Measurements from ENCODE around the gene XPO6. TPM values are rescaled to one million over a fixed set of nuclear protein-coding genes. Genes with fewer than 3 reads are reported as not detected.

Gene XPO6
- total and polyA plus RNA-seq, 5 experiments from 2014 or later: 90.2 to 470 (median 109) TPM

GRCh38 chr16:28107232-28107631 lies 104.5 kb downstream of the XPO6 start:
- Mint-ChIP-seq H3K4me3 (peak overlapping the region in 1 of 10 donors; percentile 12), H3K4me1 (peaks cover 9 to 24% (median 18%) of the 10 kb centered on the region in 4 donors), H3K27ac (peak overlapping the region in 4 of 10 donors; percentile 5 to 68 (median 52)), H3K36me3 (peaks cover 6 to 96% (median 26%) of the 10 kb centered on the region in 3 donors), H3K27me3 (no peaks in the 10 kb centered on the region), H3K9me3 (no peaks in the 10 kb centered on the region)
- ATAC-seq (no peak), DNase-seq (no peak)
- POLR2A ChIA-PET: no interaction called here

- H3K27me3 Mint-ChIP-seq: no peaks in the 10 kb centered on the region
- H3K36me3 Mint-ChIP-seq: peaks cover 6 to 98% (median 30%) of the 10 kb centered on the region in 3 donors
- POLR2A ChIA-PET: no interaction called here
- H3K9me3 Mint-ChIP-seq: no peaks in the 10 kb centered on the region
- no peak for DNase-seq
- ATAC-seq: no peak
- peak overlapping the region in 4 of 10 donors; percentile 36 to 59 (median 52) for H3K27ac Mint-ChIP-seq
- H3K4me1 Mint-ChIP-seq: peaks cover 12 to 23% (median 18%) of the 10 kb centered on the region in 4 donors
- no peak overlapping the region for H3K4me3 Mint-ChIP-seq
These were observed 105.1 kb downstream of the XPO6 start for GRCh38 chr16:28106467-28107215.

GRCh38 chr16:28105954-28106353 lies 105.8 kb downstream of the XPO6 start:
- H3K27ac Mint-ChIP-seq: peak overlapping the region in 3 of 10 donors; percentile 52 to 73 (median 58)
- peaks cover 6 to 97% (median 26%) of the 10 kb centered on the region in 3 donors for H3K36me3 Mint-ChIP-seq
- H3K9me3 Mint-ChIP-seq: no peaks in the 10 kb centered on the region
- H3K4me3 Mint-ChIP-seq: no peak overlapping the region
- ATAC-seq (no peak), DNase-seq (no peak)
- no peaks in the 10 kb centered on the region for H3K27me3 Mint-ChIP-seq
- H3K4me1 Mint-ChIP-seq: peaks cover 12 to 18% (median 16%) of the 10 kb centered on the region in 4 donors
- POLR2A ChIA-PET: no interaction called here

- ATAC-seq: no peak
- no peak for DNase-seq
- H3K4me1 Mint-ChIP-seq: peaks cover 10 to 15% (median 12%) of the 10 kb centered on the region in 4 donors
- peaks cover 6 to 98% (median 29%) of the 10 kb centered on the region in 3 donors for H3K36me3 Mint-ChIP-seq
- H3K27ac Mint-ChIP-seq: peak overlapping the region in 1 of 10 donors; percentile 46
- POLR2A ChIA-PET: no interaction called here
- H3K9me3 Mint-ChIP-seq: no peaks in the 10 kb centered on the region
- no peak overlapping the region for H3K4me3 Mint-ChIP-seq
- H3K27me3 Mint-ChIP-seq: no peaks in the 10 kb centered on the region
These were observed 106.5 kb downstream of the XPO6 start for GRCh38 chr16:28105297-28105696.

- ATAC-seq: no peak
- Mint-ChIP-seq H3K36me3 (peaks cover 2 to 98% (median 32%) of the 10 kb centered on the region in 3 donors), H3K9me3 (no peaks in the 10 kb centered on the region), H3K27me3 (no peaks in the 10 kb centered on the region), H3K4me3 (peak overlapping the region in 1 of 10 donors; percentile 7), H3K27ac (peak overlapping the region in 1 of 10 donors; percentile 83), H3K4me1 (peaks cover 3 to 9% (median 9%) of the 10 kb centered on the region in 4 donors)
- no peak for DNase-seq
- POLR2A ChIA-PET: interaction anchor here (1.1 kb wide), 1 partner anchor 28 kb away, joined by 4 read pairs; no protein-coding TSS in a partner anchor
These were observed 107.4 kb downstream of the XPO6 start for GRCh38 chr16:28104404-28104803.

GRCh38 chr16:28103516-28104170 lies 108.1 kb downstream of the XPO6 start:
- Mint-ChIP-seq H3K4me1 (peaks cover 0 to 7% (median 5%) of the 10 kb centered on the region in 4 donors), H3K9me3 (no peaks in the 10 kb centered on the region), H3K27ac (peak overlapping the region in 2 of 10 donors; percentile 59 to 67), H3K36me3 (peaks cover 0 to 98% (median 32%) of the 10 kb centered on the region in 3 donors), H3K4me3 (no peak overlapping the region), H3K27me3 (no peaks in the 10 kb centered on the region)
- POLR2A ChIA-PET: interaction anchor here (1.1 kb wide), 1 partner anchor 29 kb away, joined by 4 read pairs; no protein-coding TSS in a partner anchor
- ATAC-seq (no peak), DNase-seq (no peak)

- no peaks in the 10 kb centered on the region for H3K9me3 Mint-ChIP-seq
These were observed 110.3 kb downstream of the XPO6 start for GRCh38 chr16:28101533-28101890.

GRCh38 chr16:28100810-28101532 lies 110.8 kb downstream of the XPO6 start:
- no peak for ATAC-seq
- no peak overlapping the region for H3K4me3 Mint-ChIP-seq
- H3K27ac Mint-ChIP-seq: peak overlapping the region in 4 of 10 donors; percentile 28 to 81 (median 58)
- H3K27me3 Mint-ChIP-seq: no peaks in the 10 kb centered on the region
- H3K4me1 Mint-ChIP-seq: peaks cover 0 to 13% (median 10%) of the 10 kb centered on the region in 4 donors
- POLR2A ChIA-PET: no interaction called here
- peaks cover 0 to 96% (median 28%) of the 10 kb centered on the region in 3 donors for H3K36me3 Mint-ChIP-seq
- no peaks in the 10 kb centered on the region for H3K9me3 Mint-ChIP-seq
- DNase-seq: no peak

More at GRCh38 chr16:28101533-28101890, 110.3 kb downstream of the XPO6 start:
- Mint-ChIP-seq H3K36me3 (peaks cover 0 to 98% (median 28%) of the 10 kb centered on the region in 3 donors), H3K27me3 (no peaks in the 10 kb centered on the region), H3K27ac (peak overlapping the region in 2 of 10 donors; percentile 40 to 81), H3K4me1 (peaks cover 0 to 13% (median 10%) of the 10 kb centered on the region in 4 donors), H3K4me3 (no peak overlapping the region)
- ATAC-seq (no peak), DNase-seq (no peak)
- POLR2A ChIA-PET: interaction anchor here (0.8 kb wide), 2 partner anchors 11 to 17 kb away, joined by 3 read pairs; no protein-coding TSS in a partner anchor

GRCh38 chr16:28098959-28099945 lies 112.5 kb downstream of the XPO6 start:
- no peak for DNase-seq
- POLR2A ChIA-PET: interaction anchor here (0.6 kb wide), 1 partner anchor 121 kb away, joined by 4 read pairs; no protein-coding TSS in a partner anchor

GRCh38 chr16:28098171-28098958 lies 113.4 kb downstream of the XPO6 start:
- Mint-ChIP-seq H3K9me3 (no peaks in the 10 kb centered on the region), H3K27me3 (no peaks in the 10 kb centered on the region), H3K36me3 (peaks cover 0 to 79% (median 16%) of the 10 kb centered on the region in 3 donors)

More at GRCh38 chr16:28098959-28099945, 112.5 kb downstream of the XPO6 start:
- Mint-ChIP-seq H3K9me3 (no peaks in the 10 kb centered on the region), H3K4me1 (peaks cover 0 to 13% (median 12%) of the 10 kb centered on the region in 4 donors), H3K4me3 (no peak overlapping the region), H3K27me3 (no peaks in the 10 kb centered on the region), H3K27ac (peak overlapping the region in 6 of 10 donors; percentile 7 to 79 (median 38)), H3K36me3 (peaks cover 0 to 85% (median 21%) of the 10 kb centered on the region in 3 donors)
- ATAC-seq: no peak

More at GRCh38 chr16:28098171-28098958, 113.4 kb downstream of the XPO6 start:
- no peak for ATAC-seq
- H3K4me1 Mint-ChIP-seq: peaks cover 0 to 13% (median 12%) of the 10 kb centered on the region in 4 donors
- H3K4me3 Mint-ChIP-seq: no peak overlapping the region
- DNase-seq: no peak
- H3K27ac Mint-ChIP-seq: no peak overlapping the region
- POLR2A ChIA-PET: no interaction called here

Data from naive thymus-derived CD8-positive, alpha-beta T cell (primary cell).